Neural crest cell (in vitro differentiated cells): ENCODE data around the gene LAMC2. TPM values are rescaled to one million over a fixed set of nuclear protein-coding genes. Genes with fewer than 3 reads are reported as not detected.

Source experiments
- DNase-seq: peaks from one replicate; pipeline ENCODE4 v3.0.0; 2021; ENCODE audit warnings: low read depth, mixed read lengths, low spot score
- H3K27ac Mint-ChIP-seq: one replicate; pipeline ENCODE4 v1.8.0; 2021; ENCODE audit warnings: mild to moderate bottlenecking, mixed read lengths; ENCODE audit not compliant: unreplicated experiment
- H3K27me3 Mint-ChIP-seq: 2 replicates; pipeline ENCODE4 v1.8.0; 2021; ENCODE audit warnings: low read depth, mild to moderate bottlenecking, mixed read lengths
- H3K36me3 Mint-ChIP-seq: 2 replicates; pipeline ENCODE4 v1.8.0; 2021; ENCODE audit warnings: low read depth, mild to moderate bottlenecking, mixed read lengths
- H3K4me1 Mint-ChIP-seq: 2 replicates; pipeline ENCODE4 v1.8.0; 2021; ENCODE audit warnings: mixed read lengths
- H3K4me3 Mint-ChIP-seq: one replicate; pipeline ENCODE4 v1.8.0; 2021; ENCODE audit warnings: mild to moderate bottlenecking, mixed read lengths
- H3K9me3 Mint-ChIP-seq: 2 replicates; pipeline ENCODE4 v1.8.0; 2021; ENCODE audit warnings: mixed read lengths
- total RNA-seq: library from RNA; stranded (reverse); gene quantifications from 2 replicates; pipeline ENCODE4 v1.2.1, GENCODE V29; 2021
- TF ChIP-seq, protein P1 (sequence below): fragments of 200-600 bp; sonication (generic); conservative IDR thresholded peaks from 2 replicates; pipeline ENCODE4 v1.5.0; 2021; ENCODE audit warnings: antibody characterized with exemption, mild to moderate bottlenecking

The LAMC2 gene
- total RNA-seq, 1 donor from 2014 or later: not detected

GRCh38 chr1:183209533-183210158 lies 23.6 kb downstream of the LAMC2 start:
- Mint-ChIP-seq H3K36me3 (no peaks in the 10 kb centered on the region), H3K4me1 (peaks cover 5% of the 10 kb centered on the region), H3K9me3 (no peaks in the 10 kb centered on the region), H3K27me3 (peaks cover 6% of the 10 kb centered on the region), H3K4me3 (no peak overlapping the region), H3K27ac (no peak overlapping the region)
- DNase-seq: no peak
- TF ChIP-seq, protein P1, sequence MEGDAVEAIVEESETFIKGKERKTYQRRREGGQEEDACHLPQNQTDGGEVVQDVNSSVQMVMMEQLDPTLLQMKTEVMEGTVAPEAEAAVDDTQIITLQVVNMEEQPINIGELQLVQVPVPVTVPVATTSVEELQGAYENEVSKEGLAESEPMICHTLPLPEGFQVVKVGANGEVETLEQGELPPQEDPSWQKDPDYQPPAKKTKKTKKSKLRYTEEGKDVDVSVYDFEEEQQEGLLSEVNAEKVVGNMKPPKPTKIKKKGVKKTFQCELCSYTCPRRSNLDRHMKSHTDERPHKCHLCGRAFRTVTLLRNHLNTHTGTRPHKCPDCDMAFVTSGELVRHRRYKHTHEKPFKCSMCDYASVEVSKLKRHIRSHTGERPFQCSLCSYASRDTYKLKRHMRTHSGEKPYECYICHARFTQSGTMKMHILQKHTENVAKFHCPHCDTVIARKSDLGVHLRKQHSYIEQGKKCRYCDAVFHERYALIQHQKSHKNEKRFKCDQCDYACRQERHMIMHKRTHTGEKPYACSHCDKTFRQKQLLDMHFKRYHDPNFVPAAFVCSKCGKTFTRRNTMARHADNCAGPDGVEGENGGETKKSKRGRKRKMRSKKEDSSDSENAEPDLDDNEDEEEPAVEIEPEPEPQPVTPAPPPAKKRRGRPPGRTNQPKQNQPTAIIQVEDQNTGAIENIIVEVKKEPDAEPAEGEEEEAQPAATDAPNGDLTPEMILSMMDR: no peak

- H3K36me3 Mint-ChIP-seq: no peaks in the 10 kb centered on the region
- no peaks in the 10 kb centered on the region for H3K9me3 Mint-ChIP-seq
- no peak for DNase-seq
- H3K4me3 Mint-ChIP-seq: no peak overlapping the region
- H3K27ac Mint-ChIP-seq: no peak overlapping the region
- peaks cover 5% of the 10 kb centered on the region for H3K4me1 Mint-ChIP-seq
- H3K27me3 Mint-ChIP-seq: peaks cover 6% of the 10 kb centered on the region
- TF ChIP-seq, protein P1: no peak
Observed at GRCh38 chr1:183210681-183211080, 24.6 kb downstream of the LAMC2 start.

GRCh38 chr1:183212870-183213269 lies 26.8 kb downstream of the LAMC2 start:
- no peaks in the 10 kb centered on the region for H3K36me3 Mint-ChIP-seq
- no peak for DNase-seq
- no peaks in the 10 kb centered on the region for H3K9me3 Mint-ChIP-seq
- H3K4me1 Mint-ChIP-seq: peaks cover 5% of the 10 kb centered on the region
- H3K4me3 Mint-ChIP-seq: no peak overlapping the region
- H3K27me3 Mint-ChIP-seq: peaks cover 6% of the 10 kb centered on the region
- TF ChIP-seq, protein P1: no peak
- H3K27ac Mint-ChIP-seq: no peak overlapping the region

DNA sequence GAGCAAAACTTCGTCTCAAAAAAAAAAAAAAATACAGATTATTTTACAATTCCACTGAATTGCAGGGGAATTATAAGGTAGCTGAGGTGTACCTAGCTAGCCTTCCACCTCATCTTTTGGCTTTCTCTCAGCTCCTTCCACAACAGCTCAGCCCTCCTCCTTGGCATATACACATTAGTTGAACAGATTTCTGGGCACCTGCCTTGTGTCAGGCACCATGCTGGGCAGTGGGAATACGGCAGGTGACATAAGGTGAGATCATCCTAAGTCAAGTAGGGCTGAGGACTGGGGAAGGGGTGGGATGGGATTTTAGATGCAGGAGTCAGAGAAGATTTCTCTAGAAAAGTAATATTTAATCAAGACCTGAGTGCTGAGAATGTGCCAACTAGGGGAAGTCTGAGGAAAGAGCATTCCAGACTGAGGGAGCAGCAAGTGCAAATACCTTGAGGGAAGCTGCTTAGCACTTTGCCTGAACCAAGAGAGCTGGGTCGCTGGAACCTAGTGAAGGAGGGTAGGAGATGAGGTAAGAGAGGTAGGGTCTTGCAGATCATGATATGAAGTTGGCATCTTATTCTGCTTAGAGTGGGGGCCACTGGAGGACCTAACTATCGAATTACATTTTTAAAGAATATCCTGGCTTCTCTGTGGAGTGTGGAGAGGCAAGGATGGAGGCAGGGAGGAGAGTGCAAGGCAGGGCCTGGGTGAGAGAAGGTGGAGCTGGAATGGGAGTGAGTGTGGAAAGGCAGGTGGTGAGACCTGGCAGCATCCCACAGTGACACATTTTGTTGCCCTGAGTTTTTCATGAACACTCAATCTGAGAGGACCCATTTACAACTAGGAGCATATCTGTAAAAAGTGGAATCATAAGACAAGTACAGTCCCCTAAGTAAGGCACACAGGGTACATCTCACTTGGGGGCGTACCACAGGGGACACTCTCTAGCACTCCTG lies 28.2 kb downstream of the LAMC2 start:
- no peaks in the 10 kb centered on the region for H3K36me3 Mint-ChIP-seq
- no peaks in the 10 kb centered on the region for H3K9me3 Mint-ChIP-seq
- H3K4me3 Mint-ChIP-seq: no peak overlapping the region
- H3K27me3 Mint-ChIP-seq: peaks cover 6% of the 10 kb centered on the region
- TF ChIP-seq, protein P1: no peak
- H3K4me1 Mint-ChIP-seq: peaks cover 13% of the 10 kb centered on the region
- no peak for DNase-seq
- no peak overlapping the region for H3K27ac Mint-ChIP-seq

GRCh38 chr1:183215076-183215720 lies 29.1 kb downstream of the LAMC2 start:
- Mint-ChIP-seq H3K27ac (no peak overlapping the region), H3K9me3 (no peaks in the 10 kb centered on the region), H3K4me1 (peaks cover 21% of the 10 kb centered on the region), H3K36me3 (no peaks in the 10 kb centered on the region), H3K27me3 (peaks cover 6% of the 10 kb centered on the region), H3K4me3 (no peak overlapping the region)
- no peak for DNase-seq
- TF ChIP-seq, protein P1: no peak
